Hindlimb muscle (tissue), 1 donor: ENCODE results near the gene ADTRP. TPM values are rescaled to one million over a fixed set of nuclear protein-coding genes. Genes with fewer than 3 reads are reported as not detected.

ENCODE experiments used
- DNase-seq: peaks from one replicate; pipeline ENCODE4 v3.0.0-alpha.2; 2013
- polyA plus RNA-seq: library from polyadenylated mRNA; unstranded; fragments of 120-200 nt; gene quantifications from one replicate; pipeline ENCODE4 v1.2.1, GENCODE V29; 2013; ENCODE audit not compliant: insufficient read length

The ADTRP gene
- polyA plus RNA-seq, 1 donor = 0.49 TPM

DNA sequence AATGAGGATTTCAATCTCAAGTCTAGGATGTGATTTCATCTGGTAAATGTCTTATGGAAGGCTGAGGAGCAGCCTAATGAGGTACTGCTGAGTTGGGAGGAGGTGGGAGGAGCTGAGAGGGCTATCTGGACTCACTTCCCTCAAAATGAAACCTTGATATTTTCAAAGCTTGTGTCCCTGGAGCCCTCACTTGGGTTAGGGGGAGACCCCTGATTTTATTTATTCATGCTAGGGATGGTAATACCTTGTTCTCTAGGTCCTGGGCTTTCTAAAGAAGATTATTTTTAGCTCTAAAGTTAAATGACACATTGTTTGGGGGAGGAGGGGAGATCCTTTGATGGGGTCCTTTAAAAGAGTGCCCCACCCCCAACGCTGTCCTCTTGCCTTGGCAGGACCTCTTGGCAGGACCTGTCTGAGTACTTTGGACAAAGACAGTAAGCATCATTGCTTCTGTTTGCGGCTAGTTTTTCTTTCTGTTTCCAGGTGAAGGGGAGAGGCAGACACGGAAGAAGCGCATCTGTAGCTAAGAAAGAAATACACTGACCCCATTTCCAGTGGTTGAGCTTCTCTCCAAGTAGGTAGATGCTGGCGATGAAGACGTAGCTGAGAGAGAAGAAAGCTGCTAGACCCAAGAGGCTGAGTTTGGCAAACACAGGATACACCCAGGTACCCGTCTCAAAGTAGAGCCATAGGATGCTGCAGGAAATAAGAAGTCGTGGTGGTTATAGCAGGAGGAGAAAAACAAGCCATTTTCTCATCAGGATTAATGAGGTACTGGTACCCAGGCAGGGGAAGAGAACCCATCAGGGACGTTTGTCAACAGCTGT, 55.6 kb downstream of the ADTRP start:
- DNase-seq = no peak

DNA sequence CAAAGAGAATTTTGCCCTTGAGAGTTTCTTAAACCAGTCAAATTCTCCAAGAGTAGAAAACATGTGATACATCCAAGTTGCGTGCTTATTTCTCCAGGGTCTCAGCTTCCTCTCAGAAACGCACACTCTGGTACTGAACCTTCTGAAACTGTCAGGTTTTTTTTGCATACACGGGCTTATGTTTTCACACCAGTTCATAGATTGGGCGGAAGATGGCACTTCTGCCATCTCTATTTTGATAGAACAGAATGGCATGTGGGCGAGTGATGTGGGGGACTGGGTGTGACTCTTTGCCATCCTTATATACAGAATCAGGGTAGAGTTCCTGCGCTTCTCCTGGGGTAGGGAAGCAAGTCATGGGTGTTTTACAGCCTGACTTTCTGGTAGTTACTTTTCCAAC, 56.4 kb downstream of the ADTRP start:
- no peak for DNase-seq

DNA sequence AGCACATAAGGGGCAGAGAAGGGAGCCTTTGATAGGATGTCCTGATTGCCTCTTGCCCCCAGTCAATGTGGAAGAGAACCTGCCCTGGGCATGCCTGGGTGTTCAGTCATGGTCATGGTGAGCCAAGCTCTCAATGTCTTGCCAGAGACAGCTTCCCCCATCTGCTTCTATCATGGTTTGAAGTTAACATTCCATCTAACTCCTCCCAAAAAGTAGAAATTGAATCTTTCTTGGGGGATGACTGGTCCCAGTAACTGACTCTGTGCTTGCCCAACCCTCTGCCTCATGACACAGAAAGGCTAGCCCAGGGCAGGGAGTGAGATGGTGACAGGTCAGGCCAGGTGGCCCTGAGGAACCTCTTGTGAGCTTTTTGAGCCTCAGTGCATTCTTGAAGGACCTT, 60.1 kb downstream of the ADTRP start:
- no peak for DNase-seq

DNA sequence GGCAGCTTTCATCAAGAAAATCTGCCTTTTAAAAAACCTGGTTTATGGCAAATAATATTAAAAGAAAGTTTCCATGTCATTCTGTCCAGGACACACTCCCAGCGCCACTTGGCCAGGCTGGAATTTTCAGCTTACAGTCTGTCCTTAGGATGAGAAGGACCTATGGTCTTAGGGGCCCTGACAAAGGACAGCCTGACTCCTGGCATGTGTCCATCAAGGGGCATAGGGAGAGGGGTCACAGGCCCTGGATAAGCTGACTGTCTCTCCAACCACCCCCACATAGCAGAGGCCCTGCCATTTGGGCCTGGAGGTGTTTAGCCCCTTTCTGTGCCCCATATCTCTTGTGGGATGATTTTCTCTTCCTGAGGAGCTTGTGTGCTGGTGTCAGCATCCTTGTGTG, 60.6 kb downstream of the ADTRP start:
- no peak for DNase-seq

DNA sequence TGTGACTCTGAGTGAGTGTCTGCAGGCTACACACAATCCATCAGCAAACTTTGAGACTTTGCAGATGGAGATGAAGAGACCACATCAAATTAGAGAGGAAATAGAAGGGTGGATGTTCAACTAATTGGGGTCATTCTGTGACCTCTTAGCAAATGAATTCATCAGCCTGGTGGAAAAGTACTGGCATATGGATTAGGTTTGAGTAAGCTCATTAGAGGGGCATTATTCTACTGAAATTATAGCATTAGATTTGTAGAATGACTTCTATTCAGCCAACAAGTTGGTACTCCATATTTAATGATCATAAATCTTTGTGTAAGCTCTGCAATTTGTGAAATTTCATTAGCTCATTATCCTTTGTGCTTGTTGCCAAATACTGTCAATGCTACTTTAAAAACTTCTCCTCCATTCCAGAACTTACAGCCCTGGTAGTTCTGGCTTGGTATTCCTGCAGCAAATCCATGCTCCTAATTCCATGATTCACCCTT, 63.8 kb downstream of the ADTRP start:
- no peak for DNase-seq

DNA sequence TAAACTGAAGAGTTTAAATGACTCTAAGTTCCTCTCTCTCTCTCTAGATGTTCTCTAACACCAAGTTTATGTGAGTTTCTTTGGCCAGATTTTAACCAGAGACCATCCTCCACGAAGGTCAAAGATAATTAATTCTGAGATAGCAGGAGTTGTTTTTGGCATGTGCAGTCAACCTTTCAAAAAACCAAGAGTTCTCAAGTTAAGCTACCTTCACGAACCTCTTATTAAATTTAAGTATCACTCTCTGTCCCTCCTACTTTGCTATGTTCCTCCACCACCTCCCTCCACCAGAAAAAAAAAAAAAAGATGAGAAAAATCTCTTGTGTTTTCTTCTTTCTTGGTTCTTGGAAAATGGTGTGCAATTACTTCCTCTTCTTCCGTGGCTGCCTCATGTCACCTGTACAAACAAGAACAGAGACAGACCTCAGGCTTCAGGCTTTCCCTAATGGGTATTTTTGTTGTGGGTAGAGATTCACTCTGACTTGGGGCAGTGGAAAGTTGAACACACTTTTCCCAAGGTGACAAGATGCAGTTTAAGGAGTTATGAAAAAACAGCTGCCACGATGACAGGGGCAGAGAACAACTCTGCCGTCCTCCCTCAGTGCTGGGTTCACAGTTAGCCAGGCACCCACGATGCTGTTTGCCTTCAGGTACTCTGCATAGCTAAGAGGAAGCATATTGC, 64.3 kb downstream of the ADTRP start:
- DNase-seq = no peak

DNA sequence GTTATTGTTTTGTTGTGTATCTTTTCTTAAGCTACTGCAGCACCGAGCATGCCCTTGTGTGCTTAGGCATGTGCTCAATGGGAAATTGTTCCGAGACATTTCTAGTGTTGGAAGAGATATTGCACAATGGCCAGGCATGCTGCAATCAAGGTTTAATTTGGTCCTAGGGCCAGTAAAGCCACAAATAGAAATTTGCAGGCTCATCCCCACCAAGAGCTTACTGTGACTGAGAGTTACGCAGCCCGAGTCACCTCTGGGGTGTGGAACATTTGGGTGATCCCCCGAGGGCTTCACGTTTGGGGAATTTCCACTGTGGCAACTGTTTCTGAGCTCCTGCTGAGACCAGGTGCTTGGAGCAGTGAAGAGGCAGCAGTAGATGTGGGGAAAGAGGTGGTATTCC, 65.8 kb downstream of the ADTRP start:
- no peak for DNase-seq

DNA sequence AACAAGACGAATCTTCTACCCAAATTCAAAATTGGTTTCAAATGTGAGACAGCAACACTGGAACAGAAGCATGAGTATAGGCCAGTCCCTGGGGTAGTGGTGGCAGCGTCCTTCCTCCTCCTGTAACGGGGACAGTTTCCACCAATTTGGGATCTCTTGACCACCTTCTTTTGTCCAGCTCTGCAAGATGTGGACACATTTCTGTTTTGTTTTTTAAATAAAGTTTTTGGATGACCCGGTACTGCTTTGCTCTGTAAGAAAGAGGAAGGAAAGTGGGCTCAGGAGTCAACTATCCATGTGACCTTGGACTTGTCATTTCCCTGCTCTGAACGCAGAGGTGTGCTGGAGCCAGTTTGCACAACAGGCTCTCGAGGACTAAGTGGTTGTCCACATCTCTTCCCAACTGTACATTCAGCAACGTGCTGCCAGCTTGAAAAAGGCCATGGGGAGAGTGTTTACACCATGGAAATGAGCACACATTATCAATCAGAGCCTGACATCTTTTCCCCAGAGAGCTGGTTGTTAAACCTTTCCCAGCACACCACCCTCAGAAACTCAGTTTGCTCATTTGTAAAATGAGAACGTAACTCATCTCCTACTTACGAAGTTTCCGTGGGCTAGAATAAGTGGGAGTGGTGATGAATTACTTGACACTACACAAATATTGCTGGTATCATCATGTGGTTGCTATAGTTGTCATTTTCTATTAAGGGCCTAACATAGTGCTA, 66.5 kb downstream of the ADTRP start:
- DNase-seq = no peak

DNA sequence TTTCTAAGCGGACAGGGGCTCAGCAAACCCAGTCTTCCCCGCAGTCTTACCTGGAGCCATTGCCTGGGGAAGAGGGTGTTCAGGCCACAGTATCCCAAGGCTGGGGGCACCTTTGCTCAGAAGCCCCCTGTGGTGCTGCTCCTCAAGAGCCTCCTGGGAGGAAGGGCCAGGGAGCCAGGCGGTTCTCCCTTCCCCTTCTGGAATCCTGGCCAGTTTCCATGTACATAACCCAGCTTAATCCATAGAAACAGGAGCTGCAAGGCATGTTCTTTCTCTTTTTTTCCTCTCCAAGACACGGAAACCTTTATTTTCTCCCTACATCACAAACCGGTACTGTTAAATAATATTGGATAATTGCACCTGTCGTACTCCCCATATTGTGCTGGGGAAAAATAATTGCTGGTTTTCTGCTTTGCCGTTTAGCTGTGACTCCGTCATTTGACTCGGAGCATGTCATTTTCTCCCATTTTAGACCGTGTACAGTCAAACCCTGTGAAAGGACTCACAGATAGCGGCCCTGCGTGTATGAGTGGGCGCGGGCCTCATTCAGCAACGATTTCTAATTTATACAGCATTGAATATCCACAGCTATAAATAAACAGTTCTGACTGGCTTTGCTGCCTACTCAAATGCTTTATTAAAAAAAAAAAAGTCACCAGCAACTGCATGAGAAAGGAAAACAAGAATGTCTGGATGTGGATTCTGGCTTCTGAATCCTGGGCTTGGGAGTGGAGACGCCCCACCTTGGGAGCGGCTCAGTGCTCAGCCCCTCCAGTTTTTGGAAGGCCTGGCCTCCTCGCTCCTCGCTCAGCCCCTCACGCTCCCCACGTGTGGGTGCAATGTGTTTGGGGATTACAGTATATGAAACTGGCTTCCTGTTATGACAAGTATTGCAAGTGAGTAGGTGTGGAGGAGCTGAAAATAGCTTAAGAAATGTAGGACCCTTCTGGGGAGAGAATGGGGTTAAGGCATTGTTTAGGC, 67.3 kb downstream of the ADTRP start:
- DNase-seq = no peak

DNA sequence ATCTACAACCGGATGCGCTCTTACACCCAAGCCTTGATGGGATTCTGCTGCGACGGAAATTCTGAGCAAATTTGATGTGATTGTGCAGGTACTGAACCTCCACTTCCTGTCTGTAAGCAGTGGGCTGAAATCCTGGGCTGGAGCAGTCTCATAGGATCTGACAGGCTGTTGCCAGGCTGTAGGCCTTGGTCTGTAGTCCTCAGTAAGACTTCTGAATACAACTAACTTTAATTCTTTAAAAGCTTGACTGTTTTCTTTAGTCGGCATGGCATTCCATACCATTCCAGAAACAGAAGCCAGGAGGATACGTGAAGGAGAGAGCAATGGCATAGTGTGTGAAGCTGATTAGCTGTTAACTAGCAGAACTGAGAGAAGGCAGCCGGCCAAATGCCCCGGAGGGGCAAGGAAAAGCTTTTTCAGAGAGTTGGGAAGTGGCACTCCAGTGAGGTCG, 68.3 kb downstream of the ADTRP start:
- DNase-seq = no peak

DNA sequence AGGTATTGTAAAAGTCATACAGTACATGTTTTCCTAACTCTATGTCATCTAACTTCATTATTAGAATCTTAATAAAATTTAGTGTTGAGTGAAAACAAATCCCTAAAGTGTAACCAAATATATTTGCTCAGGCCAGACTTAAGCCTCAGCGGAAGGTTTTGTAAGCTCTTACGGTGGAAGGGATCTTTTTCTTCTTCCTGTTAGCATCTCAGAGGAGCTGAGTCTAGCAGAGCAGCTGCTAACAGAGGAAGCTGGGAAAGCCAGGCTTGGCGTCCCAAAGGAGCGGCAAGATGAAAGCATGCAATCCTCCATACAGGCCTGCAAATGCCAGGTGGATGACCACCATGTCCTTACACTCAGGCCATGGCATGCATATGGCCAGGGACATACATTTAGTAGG, 72.4 kb downstream of the ADTRP start:
- peak; percentile 34 for DNase-seq

DNA sequence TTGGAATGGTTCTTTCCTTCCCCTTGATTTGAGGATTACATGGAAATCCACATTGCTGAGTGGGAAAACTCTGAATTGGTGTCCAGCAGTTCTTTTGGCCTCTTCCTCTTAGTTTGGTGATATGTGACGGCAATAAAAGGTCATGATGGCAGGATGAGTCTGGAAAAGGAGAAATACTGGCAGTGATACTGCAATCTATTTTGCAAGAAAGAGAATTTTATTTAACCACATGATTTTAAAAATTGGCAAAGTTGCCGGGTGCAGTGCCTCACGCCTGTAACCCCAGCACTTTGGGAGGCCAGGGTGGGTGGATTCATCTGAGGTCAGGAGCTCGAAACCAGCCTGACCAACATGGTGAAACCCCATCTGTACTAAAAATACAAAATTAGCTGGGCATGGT, 73.1 kb downstream of the ADTRP start:
- no peak for DNase-seq

DNA sequence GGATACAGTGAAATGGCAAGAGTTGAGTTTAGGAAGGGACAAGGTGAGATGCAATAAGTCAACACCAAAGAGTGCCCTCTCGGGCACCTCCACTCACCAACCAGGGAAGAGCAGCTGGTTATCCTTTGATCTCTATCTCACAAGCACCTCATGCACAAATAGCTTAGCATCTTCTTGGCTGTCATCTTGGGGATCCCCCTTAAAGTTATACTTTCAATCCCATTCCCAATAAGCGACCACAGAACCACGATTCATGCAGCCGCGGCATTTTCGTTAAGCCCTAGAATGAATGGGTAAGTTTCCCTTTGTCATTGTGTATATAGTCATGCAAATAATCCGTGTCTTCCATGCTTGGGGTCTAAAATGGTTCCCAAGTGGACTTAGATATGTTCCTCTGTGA, 73.5 kb downstream of the ADTRP start:
- no peak for DNase-seq

DNA sequence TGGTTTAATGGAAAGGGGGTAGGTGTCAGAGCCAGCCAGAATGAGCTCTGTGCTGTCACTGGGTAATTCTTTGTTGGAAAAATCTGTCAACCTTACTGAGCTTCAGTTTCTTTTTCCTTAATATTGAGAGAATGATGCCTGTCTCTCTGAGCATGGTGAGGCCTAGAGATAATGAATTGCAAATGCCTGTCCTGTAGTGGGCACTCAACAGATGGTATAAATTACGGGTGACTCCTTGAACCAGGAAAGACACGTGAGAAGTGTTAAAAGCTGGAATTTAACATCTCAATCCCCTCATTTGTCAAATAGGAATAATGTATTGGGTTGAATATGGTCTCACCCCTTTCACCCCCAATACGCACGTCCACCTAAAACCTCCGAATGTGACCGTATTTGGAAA, 74.9 kb downstream of the ADTRP start:
- DNase-seq = no peak

DNA sequence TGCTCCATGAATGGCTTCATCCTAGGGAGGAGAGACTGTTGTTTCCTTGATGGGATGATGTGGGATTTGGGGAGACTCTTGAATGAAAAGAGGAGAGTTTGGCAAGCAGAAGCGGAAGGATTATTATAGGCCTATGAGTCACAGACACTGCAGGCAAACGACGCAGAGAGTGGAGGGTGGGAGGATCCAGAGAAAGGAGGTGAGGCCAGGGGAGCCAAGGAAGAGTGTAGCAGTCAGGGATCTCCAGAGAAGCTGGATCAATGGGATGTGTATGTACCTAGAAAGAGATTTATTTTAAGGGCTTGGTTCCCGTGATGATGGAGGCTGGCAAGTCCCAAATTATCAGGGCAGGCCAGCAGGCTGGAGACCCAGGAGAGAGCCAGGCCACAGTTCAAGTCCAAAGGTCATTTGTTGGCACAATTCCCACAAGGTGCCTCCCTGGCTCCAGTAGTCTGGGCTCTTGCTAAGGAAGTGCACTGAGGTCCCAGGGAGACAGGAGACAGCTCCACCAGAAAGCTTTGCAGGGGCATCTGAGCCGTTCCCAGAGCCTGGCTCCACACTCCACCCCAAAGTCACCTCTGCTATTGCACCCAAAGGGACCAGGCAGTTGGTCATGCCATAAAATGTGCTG, 76.0 kb downstream of the ADTRP start:
- no peak for DNase-seq

DNA sequence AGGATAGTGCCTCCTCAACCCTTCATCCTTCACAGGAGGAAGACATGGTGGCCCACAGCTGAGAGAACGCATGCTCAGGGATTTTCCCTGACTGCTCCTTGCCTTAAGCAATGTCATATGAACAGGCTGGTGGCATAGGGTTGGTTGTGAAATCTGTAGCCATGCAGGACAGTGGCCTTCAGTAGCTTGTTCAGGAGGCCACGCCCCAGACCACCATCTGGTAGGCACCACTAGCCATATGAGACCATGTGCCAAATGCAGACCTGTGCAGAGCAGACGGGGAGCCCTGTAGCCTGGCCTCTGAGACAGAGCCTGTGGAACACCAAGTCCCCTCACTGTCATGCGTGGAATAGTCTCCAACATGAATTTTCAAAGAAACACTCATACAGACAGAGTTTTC, 76.5 kb downstream of the ADTRP start:
- no peak for DNase-seq

DNA sequence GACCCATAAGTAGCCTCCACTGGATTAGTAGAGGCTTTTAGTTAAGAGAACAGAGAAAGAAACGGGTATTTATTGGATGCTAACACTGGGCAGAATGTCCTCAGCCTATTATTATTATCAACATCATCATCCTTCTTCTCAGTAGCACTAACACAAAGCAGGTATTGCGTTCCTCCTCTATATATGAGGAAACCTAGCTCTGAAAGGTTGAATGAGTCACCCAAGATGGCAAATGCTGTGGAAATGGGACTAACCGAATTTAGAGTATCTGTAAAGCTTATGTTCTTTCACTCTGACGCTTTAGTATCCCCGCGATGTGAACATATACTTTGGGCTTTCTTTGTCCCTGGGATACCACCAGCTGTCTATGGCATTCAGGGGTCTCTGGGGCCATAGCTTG, 77.0 kb downstream of the ADTRP start:
- DNase-seq = no peak

DNA sequence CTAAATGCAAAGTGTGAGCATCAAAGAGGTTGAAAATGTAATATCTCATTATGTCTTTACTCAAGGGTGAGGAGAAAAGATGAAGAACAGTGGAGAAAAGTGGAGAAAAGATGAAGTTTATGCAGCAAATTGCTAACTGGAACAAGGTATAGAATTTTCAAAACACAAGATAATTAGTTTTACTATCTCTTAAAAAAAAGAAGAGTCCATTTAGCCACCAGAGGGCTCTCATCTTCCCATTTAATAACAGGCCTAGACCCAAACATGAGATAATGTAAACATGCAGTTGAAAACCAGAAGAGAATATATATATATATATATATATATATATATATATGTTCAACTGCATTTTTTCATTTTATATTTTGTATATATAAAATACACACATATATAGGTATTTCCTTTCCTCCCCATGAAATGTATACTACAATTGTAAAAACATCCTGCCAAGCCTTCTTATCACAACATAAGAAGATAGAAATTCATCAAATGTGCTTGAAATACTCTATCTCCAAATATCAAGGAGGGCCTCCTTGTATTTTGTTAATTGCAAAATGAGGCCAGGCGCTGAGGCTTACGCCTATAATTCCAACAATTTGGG, 78.4 kb downstream of the ADTRP start:
- DNase-seq = peak; percentile 47

DNA sequence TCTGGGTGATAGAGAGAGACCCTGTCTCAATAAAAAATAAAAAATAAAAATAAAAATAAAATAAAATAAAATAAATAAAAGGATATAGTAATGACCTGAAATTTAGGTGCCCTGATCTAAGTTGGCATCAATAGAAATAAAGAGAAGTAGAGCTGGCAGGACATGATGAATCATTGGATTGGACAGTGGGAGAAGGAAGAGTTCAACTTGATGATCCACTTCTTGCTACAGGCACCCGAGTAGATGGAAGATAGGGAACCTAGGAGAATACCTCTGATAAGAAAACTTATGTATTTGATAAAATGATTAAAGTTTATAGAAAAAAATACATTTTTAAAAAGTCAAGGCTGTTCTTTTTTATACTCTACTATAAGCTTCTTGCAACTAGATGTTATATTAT, 79.0 kb downstream of the ADTRP start:
- DNase-seq = no peak

DNA sequence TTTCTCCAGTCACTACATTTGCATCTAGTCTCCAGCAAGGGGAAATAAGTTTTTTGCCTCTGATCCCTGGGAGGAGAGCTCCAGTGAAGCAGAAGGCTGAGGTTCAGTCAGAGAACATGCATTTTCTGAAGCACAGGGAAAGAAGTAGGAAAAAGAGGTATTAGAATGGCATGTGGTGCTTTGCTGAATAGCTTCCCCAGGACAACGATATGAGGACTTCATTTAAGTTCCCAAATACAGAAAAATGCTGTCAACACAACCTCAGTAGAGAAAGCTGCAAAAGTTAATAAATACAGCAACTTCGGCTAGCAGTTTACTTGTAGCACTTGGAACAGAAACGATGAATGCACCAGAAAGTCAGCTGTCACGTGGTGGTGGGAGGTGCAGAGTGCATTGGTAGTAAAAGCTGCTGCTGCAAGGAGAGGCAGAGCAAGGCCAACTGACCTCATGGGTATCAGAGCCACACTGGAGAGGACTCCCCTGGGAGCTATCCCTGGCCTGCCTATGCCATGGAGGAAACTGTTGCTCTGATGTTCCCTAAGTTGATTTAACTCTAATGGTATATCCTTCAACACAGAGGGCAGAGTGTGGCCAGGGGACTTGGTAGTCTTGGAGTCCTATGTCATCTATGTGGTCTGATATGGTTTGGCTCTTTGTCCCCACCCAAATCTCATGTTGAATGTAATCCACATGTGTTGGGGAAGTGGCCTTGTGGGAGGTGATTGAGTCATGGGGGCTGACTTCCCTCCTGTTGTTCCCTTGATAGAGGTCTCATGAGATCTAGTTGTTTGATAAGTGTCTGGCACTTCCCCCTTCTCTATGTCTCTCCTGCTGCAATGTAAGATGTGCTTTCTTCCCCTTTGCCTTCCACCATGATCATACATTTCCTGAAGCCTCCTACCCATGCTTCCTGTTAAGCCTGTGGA, 85.9 kb downstream of the ADTRP start:
- DNase-seq = no peak
